WTC11 (cell line): ENCODE measurements around the gene SMNDC1. TPM values are rescaled to one million over a fixed set of nuclear protein-coding genes. Genes with fewer than 3 reads are reported as not detected.

Experiments used
- ATAC-seq: fragments of 200-7000 bp; cut with Tn5 transposase; 2 replicates; pipeline ENCODE4 v1.10.0; 2021; ENCODE audit warnings: mild to moderate bottlenecking, moderate library complexity
- CTCF ChIA-PET: fragments of 300-600 bp; sonication (Branson Sonifier 250); formaldehyde crosslinking; loops from one replicate; lab custom pipeline; 2021; ENCODE audit warnings: antibody characterized with exemption; lab: Charles Lee
- POLR2A ChIA-PET: fragments of 350-600 bp; sonication (Branson Sonifier 250); formaldehyde crosslinking; loops from one replicate; lab custom pipeline; 2021; ENCODE audit warnings: antibody characterized with exemption; lab: Charles Lee
- DNase-seq: peaks from one replicate; pipeline ENCODE4 v3.0.0; 2021; ENCODE audit warnings: low spot score
- H3K27ac Mint-ChIP-seq: 2 replicates; pipeline ENCODE4 v1.8.0; 2021; ENCODE audit warnings: mixed read lengths
- H3K27me3 Mint-ChIP-seq: 2 replicates; pipeline ENCODE4 v1.8.0; 2021; ENCODE audit warnings: low read depth, mild to moderate bottlenecking, moderate library complexity, mixed read lengths
- H3K36me3 Mint-ChIP-seq: 2 replicates; pipeline ENCODE4 v1.8.0; 2021; ENCODE audit warnings: mixed read lengths
- H3K4me1 Mint-ChIP-seq: 2 replicates; pipeline ENCODE4 v1.8.0; 2022; ENCODE audit warnings: mixed read lengths
- H3K4me3 Mint-ChIP-seq: 2 replicates; pipeline ENCODE4 v1.8.0; 2021; ENCODE audit warnings: mild to moderate bottlenecking, moderate library complexity, mixed read lengths
- H3K9me3 Mint-ChIP-seq: 2 replicates; pipeline ENCODE4 v1.8.0; 2021; ENCODE audit warnings: mixed read lengths
- CREM ChIP-seq: sonication (generic); formaldehyde crosslinking; IDR thresholded peaks from 2 replicates; pipeline ENCODE4 v1.8.1; 2022; ENCODE audit warnings: mild to moderate bottlenecking, missing genetic modification reagents, moderate library complexity
- FOXJ3 ChIP-seq: sonication (generic); formaldehyde crosslinking; IDR thresholded peaks from 2 replicates; pipeline ENCODE4 v1.9.0; 2021; ENCODE audit warnings: missing genetic modification reagents, mild to moderate bottlenecking, borderline replicate concordance
- FOXK1 ChIP-seq: sonication (generic); formaldehyde crosslinking; IDR thresholded peaks from 2 replicates; pipeline ENCODE4 v1.8.0; 2022; ENCODE audit warnings: mild to moderate bottlenecking, moderate library complexity, missing genetic modification reagents
- JAZF1 ChIP-seq: fragments of 250-450 bp; sonication (Bioruptor Pico); IDR thresholded peaks from 2 replicates; pipeline ENCODE4 v1.9.0; 2021; ENCODE audit warnings: moderate library complexity, mild to moderate bottlenecking, inconsistent platforms
- KAT7 ChIP-seq: sonication (generic); formaldehyde crosslinking; IDR thresholded peaks from 2 replicates; pipeline ENCODE4 v1.8.1; 2023; ENCODE audit warnings: missing genetic modification reagents, mild to moderate bottlenecking, borderline replicate concordance
- NFYB ChIP-seq: sonication (generic); formaldehyde crosslinking; conservative IDR thresholded peaks from 2 replicates; pipeline ENCODE4 v1.8.0; 2022; ENCODE audit warnings: low read depth, missing genetic modification reagents
- OVOL2 ChIP-seq: fragments of 250-450 bp; sonication (Bioruptor Pico); IDR thresholded peaks from 2 replicates; pipeline ENCODE4 v1.9.0; 2021; ENCODE audit warnings: mild to moderate bottlenecking, borderline replicate concordance
- PRRX2 ChIP-seq: fragments of 250-450 bp; sonication (Bioruptor Pico); IDR thresholded peaks from 2 replicates; pipeline ENCODE4 v1.8.0; 2021; ENCODE audit warnings: mild to moderate bottlenecking
- SMAD4 ChIP-seq: sonication (generic); formaldehyde crosslinking; IDR thresholded peaks from 2 replicates; pipeline ENCODE4 v1.8.0; 2022; ENCODE audit warnings: mild to moderate bottlenecking, missing genetic modification reagents
- SP1 ChIP-seq: sonication (generic); formaldehyde crosslinking; conservative IDR thresholded peaks from 2 replicates; pipeline ENCODE4 v1.8.1; 2022; ENCODE audit warnings: missing genetic modification reagents
- TEAD4 ChIP-seq: sonication (generic); formaldehyde crosslinking; IDR thresholded peaks from 2 replicates; pipeline ENCODE4 v1.8.0; 2022; ENCODE audit warnings: mild to moderate bottlenecking, missing genetic modification reagents
- ZNF138 ChIP-seq: sonication (generic); formaldehyde crosslinking; conservative IDR thresholded peaks from 2 replicates; pipeline ENCODE4 v1.8.1; 2022; ENCODE audit warnings: mild to moderate bottlenecking, moderate library complexity, missing genetic modification reagents
- ZNF281 ChIP-seq: sonication (generic); formaldehyde crosslinking; IDR thresholded peaks from 2 replicates; pipeline ENCODE4 v1.8.0; 2023; ENCODE audit warnings: mild to moderate bottlenecking, missing genetic modification reagents
- ZNF416 ChIP-seq: fragments of 250-450 bp; sonication (Bioruptor Pico); IDR thresholded peaks from 2 replicates; pipeline ENCODE4 v1.9.0; 2021; ENCODE audit warnings: mild to moderate bottlenecking, inconsistent platforms
- ZNF423 ChIP-seq: fragments of 250-450 bp; sonication (Bioruptor Pico); IDR thresholded peaks from 2 replicates; pipeline ENCODE4 v2.1.2; 2022; ENCODE audit warnings: mild to moderate bottlenecking, moderate library complexity
- total RNA-seq: library from RNA; stranded (reverse); gene quantifications from 3 replicates; pipeline ENCODE4 v1.2.3, GENCODE V29; 2021
- TF ChIP-seq, protein P1 (sequence below): sonication (generic); formaldehyde crosslinking; IDR thresholded peaks from 2 replicates; pipeline ENCODE4 v1.8.1; 2022; ENCODE audit warnings: low read depth, missing genetic modification reagents, borderline replicate concordance
- TF ChIP-seq, protein P2 (sequence below): sonication (generic); formaldehyde crosslinking; conservative IDR thresholded peaks from 2 replicates; pipeline ENCODE4 v1.8.1; 2023; ENCODE audit warnings: mild to moderate bottlenecking, low read depth, missing genetic modification reagents, moderate library complexity
- TF ChIP-seq, protein P3 (sequence below): sonication (generic); formaldehyde crosslinking; IDR thresholded peaks from 2 replicates; pipeline ENCODE4 v1.8.1; 2022; ENCODE audit warnings: mild to moderate bottlenecking, missing genetic modification reagents, moderate library complexity, borderline replicate concordance

Gene SMNDC1
- total RNA-seq, 1 experiment from 2014 or later, result 55.9 TPM

DNA sequence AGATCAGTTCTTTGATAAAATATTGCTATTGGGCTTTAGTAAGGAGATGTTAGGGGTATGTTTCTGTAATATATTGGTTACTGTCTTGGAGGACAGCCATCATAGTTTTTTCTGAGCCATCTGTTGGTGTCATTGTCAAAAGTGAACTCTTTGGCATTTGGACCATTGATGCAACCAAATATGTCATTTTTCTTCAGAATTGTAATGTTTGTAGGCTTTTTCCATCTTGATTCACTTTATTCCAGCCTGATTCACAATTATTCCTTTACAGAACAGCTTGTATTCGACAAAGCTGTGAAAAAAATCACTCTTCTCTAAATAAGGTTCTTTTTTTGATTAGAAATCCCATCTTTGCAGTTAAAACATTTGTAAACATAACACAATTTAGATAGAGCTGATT is 37.4 kb downstream of the SMNDC1 start (continued):
- no peak for TF ChIP-seq KAT7 (CRISPR knock-in tag)
- TF ChIP-seq JAZF1 (CRISPR knock-in tag), result no peak
- TF ChIP-seq FOXK1 (CRISPR knock-in tag), result no peak
- TF ChIP-seq ZNF138 (CRISPR knock-in tag), result no peak
- TF ChIP-seq OVOL2, result no peak

DNA sequence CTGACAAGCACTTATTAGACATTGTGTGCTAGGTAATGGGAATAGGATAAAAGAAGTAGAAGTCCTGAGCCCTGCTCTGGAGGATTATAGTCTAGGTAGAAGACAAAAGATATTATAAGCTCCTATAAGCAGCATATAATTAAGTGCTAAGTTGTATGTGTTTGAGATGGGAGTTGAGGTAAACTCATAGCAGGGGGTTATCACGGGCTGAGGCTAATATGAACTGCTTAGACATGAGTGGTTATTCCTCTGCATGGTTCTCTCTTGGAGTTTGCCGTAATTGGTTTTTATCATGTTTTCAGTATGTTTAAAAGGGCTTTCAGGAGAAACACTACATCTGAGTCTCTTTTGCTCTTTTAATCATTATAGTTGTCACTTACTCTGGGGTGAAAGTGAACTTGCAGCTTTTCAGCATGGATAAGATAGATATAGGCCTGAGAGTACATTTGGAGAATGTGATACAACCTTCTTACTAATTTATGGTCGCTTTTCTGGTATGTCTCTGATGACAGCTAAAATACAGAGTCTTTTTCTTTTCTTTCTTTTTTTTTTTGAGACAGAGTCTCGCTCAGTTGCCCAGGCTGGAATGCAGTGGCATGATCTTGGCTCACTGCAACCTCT is 39.0 kb downstream of the SMNDC1 start:
- Mint-ChIP-seq H3K4me3 (no peak overlapping the region), H3K9me3 (no peaks in the 10 kb centered on the region), H3K27me3 (no peaks in the 10 kb centered on the region), H3K4me1 (no peaks in the 10 kb centered on the region), H3K27ac (no peak overlapping the region), H3K36me3 (no peaks in the 10 kb centered on the region)
- ChIA-PET POLR2A (no interaction called here), CTCF (no interaction called here)
- TF ChIP-seq ZNF416 (CRISPR knock-in tag) (no peak), FOXJ3 (CRISPR knock-in tag) (no peak), ZNF423 (CRISPR knock-in tag) (no peak), PRRX2 (CRISPR knock-in tag) (no peak), ZNF281 (CRISPR knock-in tag) (no peak), TEAD4 (CRISPR knock-in tag) (no peak), ZNF138 (CRISPR knock-in tag) (no peak), SMAD4 (CRISPR knock-in tag) (no peak), NFYB (no peak)
- TF ChIP-seq, protein P1, sequence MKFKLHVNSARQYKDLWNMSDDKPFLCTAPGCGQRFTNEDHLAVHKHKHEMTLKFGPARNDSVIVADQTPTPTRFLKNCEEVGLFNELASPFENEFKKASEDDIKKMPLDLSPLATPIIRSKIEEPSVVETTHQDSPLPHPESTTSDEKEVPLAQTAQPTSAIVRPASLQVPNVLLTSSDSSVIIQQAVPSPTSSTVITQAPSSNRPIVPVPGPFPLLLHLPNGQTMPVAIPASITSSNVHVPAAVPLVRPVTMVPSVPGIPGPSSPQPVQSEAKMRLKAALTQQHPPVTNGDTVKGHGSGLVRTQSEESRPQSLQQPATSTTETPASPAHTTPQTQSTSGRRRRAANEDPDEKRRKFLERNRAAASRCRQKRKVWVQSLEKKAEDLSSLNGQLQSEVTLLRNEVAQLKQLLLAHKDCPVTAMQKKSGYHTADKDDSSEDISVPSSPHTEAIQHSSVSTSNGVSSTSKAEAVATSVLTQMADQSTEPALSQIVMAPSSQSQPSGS (CRISPR knock-in tag), result no peak
- TF ChIP-seq, protein P2, sequence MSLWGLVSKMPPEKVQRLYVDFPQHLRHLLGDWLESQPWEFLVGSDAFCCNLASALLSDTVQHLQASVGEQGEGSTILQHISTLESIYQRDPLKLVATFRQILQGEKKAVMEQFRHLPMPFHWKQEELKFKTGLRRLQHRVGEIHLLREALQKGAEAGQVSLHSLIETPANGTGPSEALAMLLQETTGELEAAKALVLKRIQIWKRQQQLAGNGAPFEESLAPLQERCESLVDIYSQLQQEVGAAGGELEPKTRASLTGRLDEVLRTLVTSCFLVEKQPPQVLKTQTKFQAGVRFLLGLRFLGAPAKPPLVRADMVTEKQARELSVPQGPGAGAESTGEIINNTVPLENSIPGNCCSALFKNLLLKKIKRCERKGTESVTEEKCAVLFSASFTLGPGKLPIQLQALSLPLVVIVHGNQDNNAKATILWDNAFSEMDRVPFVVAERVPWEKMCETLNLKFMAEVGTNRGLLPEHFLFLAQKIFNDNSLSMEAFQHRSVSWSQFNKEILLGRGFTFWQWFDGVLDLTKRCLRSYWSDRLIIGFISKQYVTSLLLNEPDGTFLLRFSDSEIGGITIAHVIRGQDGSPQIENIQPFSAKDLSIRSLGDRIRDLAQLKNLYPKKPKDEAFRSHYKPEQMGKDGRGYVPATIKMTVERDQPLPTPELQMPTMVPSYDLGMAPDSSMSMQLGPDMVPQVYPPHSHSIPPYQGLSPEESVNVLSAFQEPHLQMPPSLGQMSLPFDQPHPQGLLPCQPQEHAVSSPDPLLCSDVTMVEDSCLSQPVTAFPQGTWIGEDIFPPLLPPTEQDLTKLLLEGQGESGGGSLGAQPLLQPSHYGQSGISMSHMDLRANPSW (CRISPR knock-in tag), result no peak
- no peak for DNase-seq
- no peak for ATAC-seq

GRCh38 chr10:110263164-110263563 is 41.6 kb downstream of the SMNDC1 start:
- no peaks in the 10 kb centered on the region for H3K36me3 Mint-ChIP-seq
- ChIA-PET CTCF (interaction anchor here (1.1 kb wide), 1 partner anchor 57 kb away, joined by 3 read pairs; no protein-coding TSS in a partner anchor), POLR2A (no interaction called here)
- no peaks in the 10 kb centered on the region for H3K4me1 Mint-ChIP-seq
- ATAC-seq, result no peak
- TF ChIP-seq, protein P3, sequence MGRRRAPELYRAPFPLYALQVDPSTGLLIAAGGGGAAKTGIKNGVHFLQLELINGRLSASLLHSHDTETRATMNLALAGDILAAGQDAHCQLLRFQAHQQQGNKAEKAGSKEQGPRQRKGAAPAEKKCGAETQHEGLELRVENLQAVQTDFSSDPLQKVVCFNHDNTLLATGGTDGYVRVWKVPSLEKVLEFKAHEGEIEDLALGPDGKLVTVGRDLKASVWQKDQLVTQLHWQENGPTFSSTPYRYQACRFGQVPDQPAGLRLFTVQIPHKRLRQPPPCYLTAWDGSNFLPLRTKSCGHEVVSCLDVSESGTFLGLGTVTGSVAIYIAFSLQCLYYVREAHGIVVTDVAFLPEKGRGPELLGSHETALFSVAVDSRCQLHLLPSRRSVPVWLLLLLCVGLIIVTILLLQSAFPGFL (CRISPR knock-in tag), result no peak
- TF ChIP-seq CREM (CRISPR knock-in tag) (no peak), SP1 (no peak)
- no peak for DNase-seq
- no peaks in the 10 kb centered on the region for H3K9me3 Mint-ChIP-seq
- H3K27ac Mint-ChIP-seq, result no peak overlapping the region
- H3K4me3 Mint-ChIP-seq, result no peak overlapping the region
- H3K27me3 Mint-ChIP-seq, result no peaks in the 10 kb centered on the region
